ENCODE results near the gene STAC2.
A peak's percentile ranks its signal among the peaks of the same experiment; 100 is the strongest.

- peak; percentile 83 for TF ChIP-seq CTCF (IDR thresholded peaks at IDR 0.05; ENCODE audit: insufficient read depth, low read length, poor library complexity, severe bottlenecking)
- TF ChIP-seq EZH2phosphoT487 (conservative IDR thresholded peaks at IDR 0.05; ENCODE audit: low read length): no peak
These were observed 10.1 kb upstream of the STAC2 start for GRCh38 chr17:39235555-39236449.
